ENCODE results near the gene TMEM235.
"Not testable (repeated sequence)": the region's sequence is repeated elsewhere in the genome, so short reads cannot be mapped to it uniquely, and the experiment has no call there.

Gene TMEM235

GRCh38 chr17:78219396-78220150 lies 11.9 kb upstream of the TMEM235 start:
- DNase-seq (ENCODE audit: low read depth in 1 of 2, low spot score in 1 of 2) = no peak

- no peak for DNase-seq (ENCODE audit: low read depth in 1 of 2, low spot score in 1 of 2)
Measured at GRCh38 chr17:78223061-78223460, 8.4 kb upstream of the TMEM235 start.

- no peak for DNase-seq (ENCODE audit: low read depth in 1 of 2, low spot score in 1 of 2)
Measured at GRCh38 chr17:78223765-78224164, 7.7 kb upstream of the TMEM235 start.

- no peak for DNase-seq (ENCODE audit: low read depth in 1 of 2, low spot score in 1 of 2)
Measured at GRCh38 chr17:78224231-78225087, 7.0 kb upstream of the TMEM235 start.

GRCh38 chr17:78225088-78225865 lies 6.2 kb upstream of the TMEM235 start:
- no peak for DNase-seq (ENCODE audit: low read depth in 1 of 2, low spot score in 1 of 2)

GRCh38 chr17:78226055-78226758 lies 5.2 kb upstream of the TMEM235 start:
- DNase-seq (ENCODE audit: low read depth in 1 of 2, low spot score in 1 of 2) = no peak

GRCh38 chr17:78226759-78227454 lies 4.5 kb upstream of the TMEM235 start:
- DNase-seq (ENCODE audit: low read depth in 1 of 2, low spot score in 1 of 2) = no peak

GRCh38 chr17:78227455-78227916 lies 3.9 kb upstream of the TMEM235 start:
- DNase-seq (ENCODE audit: low read depth in 1 of 2, low spot score in 1 of 2) = no peak

- no peak for DNase-seq (ENCODE audit: low read depth in 1 of 2, low spot score in 1 of 2)
Measured at GRCh38 chr17:78228176-78228575, 3.3 kb upstream of the TMEM235 start.

- DNase-seq (ENCODE audit: low read depth in 1 of 2, low spot score in 1 of 2) = no peak
Measured at GRCh38 chr17:78230252-78230962, 1.0 kb upstream of the TMEM235 start.

- no peak for DNase-seq (ENCODE audit: low read depth in 1 of 2, low spot score in 1 of 2)
Measured at GRCh38 chr17:78231991-78232858, 794 bp downstream of the TMEM235 start.

- DNase-seq (ENCODE audit: low read depth in 1 of 2, low spot score in 1 of 2) = no peak
Measured at GRCh38 chr17:78232859-78233173, 1.4 kb downstream of the TMEM235 start.

- DNase-seq (ENCODE audit: low read depth in 1 of 2, low spot score in 1 of 2) = no peak
Measured at GRCh38 chr17:78233678-78234077, 2.2 kb downstream of the TMEM235 start.

GRCh38 chr17:78234261-78234865 lies 2.9 kb downstream of the TMEM235 start:
- DNase-seq (ENCODE audit: low read depth in 1 of 2, low spot score in 1 of 2) = no peak

GRCh38 chr17:78235022-78235421 lies 3.6 kb downstream of the TMEM235 start:
- not testable (repeated sequence) for DNase-seq (ENCODE audit: low read depth in 1 of 2, low spot score in 1 of 2)

- DNase-seq (ENCODE audit: low read depth in 1 of 2, low spot score in 1 of 2) = no peak
Measured at GRCh38 chr17:78235885-78236284, 4.5 kb downstream of the TMEM235 start.

GRCh38 chr17:78236362-78237127 lies 5.1 kb downstream of the TMEM235 start:
- no peak for DNase-seq (ENCODE audit: low read depth in 1 of 2, low spot score in 1 of 2)

Measured in activated CD4-positive, alpha-beta T cell treated with anti-CD3 and anti-CD28 coated beads, Interleukin-2, amount 50 U/mL, for 24 hours (primary cell).